ENCODE results near the gene CDKL2.
A peak's percentile ranks its signal among the peaks of the same experiment; 100 is the strongest.

CDKL2 gene

DNA sequence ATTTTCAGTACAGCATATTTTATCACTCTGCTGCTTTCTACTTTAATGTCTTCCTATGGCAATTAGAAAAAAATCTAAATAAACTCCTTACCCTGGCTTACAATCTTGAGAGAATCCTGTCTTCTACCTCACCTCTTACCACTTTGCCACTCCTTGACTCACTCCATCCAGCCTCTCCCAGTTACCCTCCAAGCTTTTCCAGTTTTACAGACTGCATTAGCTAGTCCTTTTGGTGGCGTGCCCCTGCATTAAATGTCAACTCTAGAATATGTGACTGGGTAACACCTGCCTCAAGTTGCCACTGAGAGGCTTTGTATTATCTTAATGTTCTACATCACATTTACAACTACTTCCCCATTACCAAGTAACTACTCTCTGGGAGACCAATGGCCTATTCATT lies 7.5 kb upstream of the CDKL2 start:
- H3K4me1 ChIP-seq (ENCODE audit: insufficient read depth, low read length): no peaks in the 10 kb centered on the region
- H3K9me3 ChIP-seq (ENCODE audit: low read length): no peaks in the 10 kb centered on the region
- H3K4me3 ChIP-seq (ENCODE audit: low read depth in 1 of 2, low read length in 2 of 2): no peak overlapping the region
- no peak overlapping the region for H3K27ac ChIP-seq (ENCODE audit: low read depth, low read length)
- H3K27me3 ChIP-seq (ENCODE audit: control insufficient read depth in 1 of 2, insufficient read depth in 2 of 2, low read length in 2 of 2): no peaks in the 10 kb centered on the region
- no peak overlapping the region for H3K9ac ChIP-seq (ENCODE audit: low read length)
- H3K36me3 ChIP-seq (ENCODE audit: insufficient read depth, low read length): no peaks in the 10 kb centered on the region

DNA sequence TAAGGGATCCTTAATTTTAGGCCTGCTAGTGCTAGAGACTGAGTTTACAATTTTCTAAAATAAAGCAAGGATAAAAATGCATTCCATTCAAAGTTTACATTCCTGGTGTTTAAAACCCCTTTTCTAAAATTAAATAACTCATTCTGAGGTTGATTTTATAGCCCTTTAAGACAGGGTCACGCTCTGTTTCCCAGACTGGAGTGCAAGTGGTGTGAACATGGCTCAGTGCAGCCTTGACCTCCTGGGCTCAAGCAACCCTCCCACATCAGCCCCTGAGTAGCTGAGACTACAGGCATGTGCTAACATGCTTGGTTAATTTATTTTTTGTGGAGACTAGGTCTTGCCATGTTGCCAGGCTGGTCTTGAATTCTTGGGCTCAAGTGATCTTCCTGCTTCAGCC lies 6.8 kb upstream of the CDKL2 start:
- Histone ChIP-seq H3K4me1 (ENCODE audit: insufficient read depth, low read length) (no peaks in the 10 kb centered on the region), H3K9ac (ENCODE audit: low read length) (no peak overlapping the region), H3K4me3 (ENCODE audit: low read depth in 1 of 2, low read length in 2 of 2) (no peak overlapping the region), H3K36me3 (ENCODE audit: insufficient read depth, low read length) (no peaks in the 10 kb centered on the region), H3K27me3 (ENCODE audit: control insufficient read depth in 1 of 2, insufficient read depth in 2 of 2, low read length in 2 of 2) (no peaks in the 10 kb centered on the region), H3K9me3 (ENCODE audit: low read length) (no peaks in the 10 kb centered on the region), H3K27ac (ENCODE audit: low read depth, low read length) (no peak overlapping the region)

DNA sequence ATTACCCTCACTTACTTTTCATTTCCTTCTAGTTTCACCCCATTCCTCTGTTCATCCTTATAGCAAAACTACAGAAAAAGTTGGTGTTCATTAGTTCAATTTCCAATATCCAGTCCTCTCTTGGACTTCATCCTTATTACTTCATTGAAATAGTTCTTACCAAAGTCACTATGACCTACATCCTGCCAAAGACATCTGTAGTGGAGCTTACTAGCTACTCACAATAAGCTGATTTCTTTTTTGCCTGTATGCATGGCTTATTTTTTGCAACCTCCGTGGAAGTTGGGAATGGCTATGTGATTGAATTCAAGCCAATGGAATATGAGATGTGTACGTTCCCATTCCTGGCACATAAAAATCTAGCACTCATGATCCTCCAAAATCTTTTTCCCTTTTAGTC lies 4.6 kb upstream of the CDKL2 start:
- no peaks in the 10 kb centered on the region for H3K9me3 ChIP-seq (ENCODE audit: low read length)
- H3K27me3 ChIP-seq (ENCODE audit: control insufficient read depth in 1 of 2, insufficient read depth in 2 of 2, low read length in 2 of 2): no peaks in the 10 kb centered on the region
- no peak overlapping the region for H3K4me3 ChIP-seq (ENCODE audit: low read depth in 1 of 2, low read length in 2 of 2)
- H3K4me1 ChIP-seq (ENCODE audit: insufficient read depth, low read length): peaks cover 4% of the 10 kb centered on the region
- no peak overlapping the region for H3K9ac ChIP-seq (ENCODE audit: low read length)
- no peaks in the 10 kb centered on the region for H3K36me3 ChIP-seq (ENCODE audit: insufficient read depth, low read length)
- no peak overlapping the region for H3K27ac ChIP-seq (ENCODE audit: low read depth, low read length)

DNA sequence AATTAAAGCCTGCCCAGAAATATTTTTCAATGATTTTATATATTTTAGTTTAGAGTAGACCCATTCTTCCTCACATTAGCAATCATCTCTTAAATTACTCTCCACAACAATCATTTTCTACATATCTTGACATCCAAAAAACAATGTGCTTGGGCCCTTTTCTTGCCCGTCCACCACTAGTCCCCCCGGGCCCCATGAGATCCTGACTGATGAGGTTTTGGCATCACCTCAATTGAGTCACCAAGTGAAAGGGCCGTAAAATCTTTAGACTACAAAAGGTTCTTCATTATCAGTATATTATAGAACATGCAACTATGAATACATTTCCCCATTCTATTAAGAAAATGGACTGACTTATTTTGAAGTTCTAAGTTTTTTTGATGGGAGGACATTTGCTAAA lies 4.0 kb upstream of the CDKL2 start:
- H3K4me1 ChIP-seq (ENCODE audit: insufficient read depth, low read length): peaks cover 6% of the 10 kb centered on the region
- H3K27ac ChIP-seq (ENCODE audit: low read depth, low read length): no peak overlapping the region
- H3K4me3 ChIP-seq (ENCODE audit: low read depth in 1 of 2, low read length in 2 of 2): no peak overlapping the region
- H3K27me3 ChIP-seq (ENCODE audit: control insufficient read depth in 1 of 2, insufficient read depth in 2 of 2, low read length in 2 of 2): no peaks in the 10 kb centered on the region
- no peak overlapping the region for H3K9ac ChIP-seq (ENCODE audit: low read length)
- no peaks in the 10 kb centered on the region for H3K36me3 ChIP-seq (ENCODE audit: insufficient read depth, low read length)
- no peaks in the 10 kb centered on the region for H3K9me3 ChIP-seq (ENCODE audit: low read length)

DNA sequence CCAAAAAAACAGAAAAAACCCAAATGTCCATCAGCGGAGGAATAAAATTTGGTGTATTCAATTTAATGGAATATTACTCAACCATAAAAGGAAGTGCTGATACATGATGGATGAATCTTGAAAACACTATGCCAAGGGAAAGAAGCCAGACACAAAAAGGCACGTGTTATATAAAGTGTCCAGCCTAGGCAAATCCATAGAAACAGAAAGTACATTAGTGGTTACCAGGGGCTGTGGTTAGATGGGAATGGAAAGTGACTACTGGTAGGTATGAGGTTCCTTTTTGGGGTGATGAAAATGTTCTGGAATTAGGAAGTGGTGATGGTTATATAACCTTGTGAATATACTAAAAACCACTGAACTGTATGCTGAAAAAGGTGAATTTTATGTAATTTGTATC lies 3.5 kb upstream of the CDKL2 start:
- no peak overlapping the region for H3K9ac ChIP-seq (ENCODE audit: low read length)
- H3K9me3 ChIP-seq (ENCODE audit: low read length): no peaks in the 10 kb centered on the region
- H3K4me1 ChIP-seq (ENCODE audit: insufficient read depth, low read length): peaks cover 9% of the 10 kb centered on the region
- H3K4me3 ChIP-seq (ENCODE audit: low read depth in 1 of 2, low read length in 2 of 2): no peak overlapping the region
- no peak overlapping the region for H3K27ac ChIP-seq (ENCODE audit: low read depth, low read length)
- no peaks in the 10 kb centered on the region for H3K36me3 ChIP-seq (ENCODE audit: insufficient read depth, low read length)
- no peaks in the 10 kb centered on the region for H3K27me3 ChIP-seq (ENCODE audit: control insufficient read depth in 1 of 2, insufficient read depth in 2 of 2, low read length in 2 of 2)

DNA sequence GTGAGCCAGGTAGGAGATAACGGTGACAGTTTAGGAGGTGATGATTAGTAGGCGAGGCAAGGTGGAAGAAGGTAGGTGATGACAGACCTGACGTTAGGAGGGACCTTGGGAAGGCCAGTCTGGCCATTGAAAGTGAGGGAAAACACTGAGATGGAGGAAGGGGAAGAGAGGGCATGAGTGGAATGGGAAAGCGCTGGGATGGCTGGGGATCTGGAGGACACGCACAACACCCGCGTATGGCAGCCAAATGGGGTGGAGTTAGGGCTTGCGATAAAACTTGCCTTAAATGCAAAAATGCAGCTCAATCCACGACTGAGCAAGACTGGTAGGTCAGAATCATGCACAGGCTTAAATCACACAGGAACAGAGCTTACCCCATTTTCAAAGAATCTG lies 605 bp upstream of the CDKL2 start:
- H3K9me3 ChIP-seq (ENCODE audit: low read length): no peaks in the 10 kb centered on the region
- H3K27ac ChIP-seq (ENCODE audit: low read depth, low read length): no peak overlapping the region
- peak overlapping the region; percentile 51 to 99 for H3K4me3 ChIP-seq (ENCODE audit: low read depth in 1 of 2, low read length in 2 of 2)
- no peaks in the 10 kb centered on the region for H3K27me3 ChIP-seq (ENCODE audit: control insufficient read depth in 1 of 2, insufficient read depth in 2 of 2, low read length in 2 of 2)
- H3K4me1 ChIP-seq (ENCODE audit: insufficient read depth, low read length): peaks cover 9% of the 10 kb centered on the region
- H3K36me3 ChIP-seq (ENCODE audit: insufficient read depth, low read length): no peaks in the 10 kb centered on the region
- H3K9ac ChIP-seq (ENCODE audit: low read length): peak overlapping the region; percentile 69

DNA sequence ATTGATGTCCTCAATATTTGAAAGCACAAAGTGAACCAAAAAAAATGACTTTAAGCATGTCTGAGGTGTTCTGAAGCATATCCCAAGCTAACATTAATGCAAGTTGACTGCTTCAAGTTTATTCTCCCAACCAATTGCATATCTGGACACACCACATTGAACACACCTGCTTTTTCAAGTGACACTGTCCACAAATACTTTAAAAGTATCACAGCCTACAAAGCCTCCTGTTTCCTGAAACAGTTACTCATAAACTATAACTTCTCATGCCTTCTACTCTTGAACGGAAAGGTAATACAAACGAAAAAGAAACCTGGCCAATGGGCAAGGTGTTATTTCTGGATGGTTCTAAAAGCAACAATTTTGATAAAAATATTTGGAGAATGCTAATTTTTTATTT lies 1.1 kb downstream of the CDKL2 start:
- no peak overlapping the region for H3K27ac ChIP-seq (ENCODE audit: low read depth, low read length)
- H3K9me3 ChIP-seq (ENCODE audit: low read length): no peaks in the 10 kb centered on the region
- no peak overlapping the region for H3K4me3 ChIP-seq (ENCODE audit: low read depth in 1 of 2, low read length in 2 of 2)
- H3K36me3 ChIP-seq (ENCODE audit: insufficient read depth, low read length): no peaks in the 10 kb centered on the region
- H3K4me1 ChIP-seq (ENCODE audit: insufficient read depth, low read length): peaks cover 9% of the 10 kb centered on the region
- no peaks in the 10 kb centered on the region for H3K27me3 ChIP-seq (ENCODE audit: control insufficient read depth in 1 of 2, insufficient read depth in 2 of 2, low read length in 2 of 2)
- H3K9ac ChIP-seq (ENCODE audit: low read length): no peak overlapping the region

DNA sequence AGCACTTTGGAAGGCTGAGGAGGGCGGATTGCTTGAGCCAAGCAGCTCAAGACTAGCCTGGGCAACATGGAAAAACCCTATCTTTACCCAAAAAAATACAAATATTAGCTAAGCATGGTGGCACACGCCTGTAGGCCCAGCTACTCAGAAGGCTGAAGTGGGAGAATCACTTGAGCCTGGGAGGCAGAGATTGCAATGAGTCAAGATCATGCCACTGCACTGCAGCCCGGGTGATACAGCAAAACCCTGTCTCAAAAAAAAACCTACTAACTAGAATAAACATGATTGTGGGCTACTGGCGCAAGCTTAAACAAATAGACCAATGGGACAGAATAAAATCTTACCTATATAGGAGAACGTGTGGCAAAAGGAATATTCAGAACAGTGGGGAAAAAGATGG lies 7.3 kb downstream of the CDKL2 start:
- Histone ChIP-seq H3K36me3 (ENCODE audit: insufficient read depth, low read length) (no peaks in the 10 kb centered on the region), H3K4me1 (ENCODE audit: insufficient read depth, low read length) (no peaks in the 10 kb centered on the region), H3K9ac (ENCODE audit: low read length) (no peak overlapping the region), H3K27ac (ENCODE audit: low read depth, low read length) (no peak overlapping the region), H3K27me3 (ENCODE audit: control insufficient read depth in 1 of 2, insufficient read depth in 2 of 2, low read length in 2 of 2) (no peaks in the 10 kb centered on the region), H3K4me3 (ENCODE audit: low read depth in 1 of 2, low read length in 2 of 2) (no peak overlapping the region), H3K9me3 (ENCODE audit: low read length) (no peaks in the 10 kb centered on the region)

DNA sequence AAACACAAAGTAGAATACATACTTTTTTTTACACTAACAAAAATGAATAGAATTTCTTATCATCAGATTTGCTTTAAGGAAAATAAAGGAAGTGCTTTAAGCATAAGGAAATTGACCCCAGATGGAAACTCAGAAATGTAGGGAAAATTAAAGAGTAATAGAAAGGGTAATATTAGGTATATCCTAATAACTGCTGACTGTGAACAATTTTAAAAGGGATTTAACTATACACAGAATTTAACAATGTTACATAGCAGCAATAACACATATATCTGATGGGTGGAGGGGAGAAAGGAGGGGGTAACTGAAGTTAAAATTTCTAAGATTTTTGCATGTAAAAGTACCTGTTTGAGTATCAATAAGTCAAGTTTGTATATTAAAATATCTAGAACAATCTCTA lies 8.6 kb downstream of the CDKL2 start:
- Histone ChIP-seq H3K4me3 (ENCODE audit: low read depth in 1 of 2, low read length in 2 of 2) (no peak overlapping the region), H3K4me1 (ENCODE audit: insufficient read depth, low read length) (no peaks in the 10 kb centered on the region), H3K36me3 (ENCODE audit: insufficient read depth, low read length) (no peaks in the 10 kb centered on the region), H3K27ac (ENCODE audit: low read depth, low read length) (no peak overlapping the region), H3K27me3 (ENCODE audit: control insufficient read depth in 1 of 2, insufficient read depth in 2 of 2, low read length in 2 of 2) (no peaks in the 10 kb centered on the region), H3K9ac (ENCODE audit: low read length) (no peak overlapping the region), H3K9me3 (ENCODE audit: low read length) (no peaks in the 10 kb centered on the region)

DNA sequence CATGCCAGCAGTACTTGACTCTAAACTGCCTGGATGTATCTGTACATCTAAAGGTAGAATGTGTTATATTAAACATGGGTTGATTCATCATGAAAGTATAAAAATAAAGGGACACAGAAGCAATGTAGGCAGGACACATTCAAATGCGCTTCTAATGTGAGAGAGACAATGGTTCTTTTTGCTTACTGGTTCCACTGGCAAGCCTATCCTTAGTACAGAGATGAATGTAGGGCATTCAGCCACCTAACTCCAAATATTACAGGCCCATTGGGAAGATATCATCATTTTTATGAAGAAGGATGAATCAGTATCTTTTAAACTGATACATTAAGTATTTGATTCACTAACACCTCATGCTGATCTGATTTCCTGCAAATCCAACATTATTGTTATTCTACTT lies 18.0 kb downstream of the CDKL2 start:
- Histone ChIP-seq H3K9ac (ENCODE audit: low read length) (no peak overlapping the region), H3K27ac (ENCODE audit: low read depth, low read length) (no peak overlapping the region), H3K36me3 (ENCODE audit: insufficient read depth, low read length) (no peaks in the 10 kb centered on the region), H3K4me1 (ENCODE audit: insufficient read depth, low read length) (no peaks in the 10 kb centered on the region), H3K27me3 (ENCODE audit: control insufficient read depth in 1 of 2, insufficient read depth in 2 of 2, low read length in 2 of 2) (no peaks in the 10 kb centered on the region), H3K9me3 (ENCODE audit: low read length) (no peaks in the 10 kb centered on the region), H3K4me3 (ENCODE audit: low read depth in 1 of 2, low read length in 2 of 2) (no peak overlapping the region)

DNA sequence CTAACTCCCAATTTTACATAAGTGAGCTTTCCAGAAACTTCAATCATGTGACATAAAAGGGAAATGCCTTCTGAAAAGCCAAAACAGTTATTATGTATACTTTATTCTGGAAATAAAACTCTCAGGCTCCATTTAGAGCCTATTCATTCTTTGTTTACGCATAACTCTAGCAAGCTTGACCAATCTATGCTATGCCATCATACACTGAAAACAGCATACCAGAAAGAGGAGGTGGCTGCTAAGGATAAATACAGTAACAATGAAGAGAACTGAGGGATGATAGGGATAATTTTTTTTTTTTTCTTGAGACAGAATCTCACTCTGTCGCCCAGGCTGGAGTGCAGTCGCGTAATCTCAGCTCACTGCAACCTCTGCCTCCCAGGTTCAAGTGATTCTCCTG lies 24.4 kb downstream of the CDKL2 start:
- no peaks in the 10 kb centered on the region for H3K36me3 ChIP-seq (ENCODE audit: insufficient read depth, low read length)
- H3K4me1 ChIP-seq (ENCODE audit: insufficient read depth, low read length): no peaks in the 10 kb centered on the region
- no peak overlapping the region for H3K9ac ChIP-seq (ENCODE audit: low read length)
- no peaks in the 10 kb centered on the region for H3K9me3 ChIP-seq (ENCODE audit: low read length)
- H3K27me3 ChIP-seq (ENCODE audit: control insufficient read depth in 1 of 2, insufficient read depth in 2 of 2, low read length in 2 of 2): no peaks in the 10 kb centered on the region
- H3K4me3 ChIP-seq (ENCODE audit: low read depth in 1 of 2, low read length in 2 of 2): no peak overlapping the region
- no peak overlapping the region for H3K27ac ChIP-seq (ENCODE audit: low read depth, low read length)

DNA sequence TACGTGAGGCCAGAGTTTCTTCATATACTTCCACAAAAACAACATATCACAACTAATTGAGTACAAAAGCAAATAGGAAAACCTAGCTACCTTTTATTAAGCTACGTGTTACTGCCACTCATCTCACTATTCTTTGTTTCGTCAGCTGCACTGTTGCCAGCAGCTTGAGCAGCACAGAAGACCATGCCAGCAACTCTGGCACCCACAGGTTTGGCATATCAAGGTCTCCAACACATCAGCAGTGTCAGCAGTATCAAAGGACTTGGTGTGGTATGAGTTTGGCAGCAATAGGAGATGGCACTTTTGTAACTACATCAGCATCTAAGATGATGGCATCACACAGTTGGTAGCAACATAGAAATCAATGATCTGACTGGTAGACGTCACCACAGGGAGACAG lies 30.7 kb downstream of the CDKL2 start:
- Histone ChIP-seq H3K4me1 (ENCODE audit: insufficient read depth, low read length) (no peaks in the 10 kb centered on the region), H3K36me3 (ENCODE audit: insufficient read depth, low read length) (peaks cover 4% of the 10 kb centered on the region), H3K4me3 (ENCODE audit: low read depth in 1 of 2, low read length in 2 of 2) (no peak overlapping the region), H3K27ac (ENCODE audit: low read depth, low read length) (no peak overlapping the region), H3K9me3 (ENCODE audit: low read length) (no peaks in the 10 kb centered on the region), H3K27me3 (ENCODE audit: control insufficient read depth in 1 of 2, insufficient read depth in 2 of 2, low read length in 2 of 2) (no peaks in the 10 kb centered on the region), H3K9ac (ENCODE audit: low read length) (no peak overlapping the region)

All from muscle layer of colon (tissue), 2 donors.